NCI-H774 (cell line): ENCODE results near the gene GABRB2.

Experiments
- DNase-seq: peaks from one replicate; lab custom pipeline; 2025; lab: John Stamatoyannopoulos, UW

Gene GABRB2

GRCh38 chr5:161387121-161387520, 159.4 kb downstream of the GABRB2 start:
- DNase-seq: no peak

DNA sequence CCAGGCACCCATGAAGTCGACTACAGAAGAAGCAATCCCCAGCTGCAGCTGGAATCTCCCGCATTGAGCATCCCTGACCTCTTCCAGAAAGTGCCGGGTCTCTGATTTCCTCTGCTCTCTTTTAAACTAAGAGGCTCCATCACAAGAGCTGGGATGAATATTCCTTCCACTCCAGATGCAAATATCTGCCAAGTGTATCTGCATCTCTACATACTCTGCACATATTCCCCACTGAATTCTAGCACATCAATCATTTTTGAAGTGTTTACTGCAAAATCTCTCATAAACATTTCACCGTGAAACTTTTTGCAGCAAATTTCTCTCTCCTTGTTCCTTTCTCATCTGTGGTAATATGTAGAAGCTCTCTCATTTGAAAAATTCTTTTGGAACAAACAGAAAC, 161.5 kb downstream of the GABRB2 start:
- DNase-seq: no peak

- no peak for DNase-seq
Measured at GRCh38 chr5:161382685-161383084, 163.8 kb downstream of the GABRB2 start.

- DNase-seq: no peak
Measured at GRCh38 chr5:161380486-161380885, 166.0 kb downstream of the GABRB2 start.

DNA sequence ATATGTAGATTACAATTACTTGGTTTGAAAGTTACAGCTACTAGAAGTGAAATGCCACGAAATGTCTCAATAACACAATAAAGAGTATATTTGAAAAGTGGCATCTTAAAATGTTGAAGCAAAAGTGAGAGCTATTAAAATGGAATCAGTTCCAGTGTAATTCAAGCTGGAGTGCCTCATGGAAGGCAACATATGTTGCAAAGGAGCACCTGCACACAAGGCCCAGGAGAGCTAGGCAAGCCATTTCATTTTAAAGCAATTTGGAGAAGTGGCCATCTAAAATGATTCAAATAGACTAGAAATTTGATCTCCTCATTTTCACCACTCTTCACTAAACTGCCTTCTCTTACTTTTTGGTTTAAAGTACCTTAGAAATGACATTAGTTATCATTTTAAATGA, 167.8 kb downstream of the GABRB2 start:
- no peak for DNase-seq

GRCh38 chr5:161376034-161376433, 170.5 kb downstream of the GABRB2 start:
- DNase-seq: no peak

GRCh38 chr5:161373345-161373707, 173.2 kb downstream of the GABRB2 start:
- DNase-seq: no peak

GRCh38 chr5:161372682-161373344, 173.7 kb downstream of the GABRB2 start:
- no peak for DNase-seq

- no peak for DNase-seq
Measured at GRCh38 chr5:161369022-161369421, 177.5 kb downstream of the GABRB2 start.

- DNase-seq: no peak
Measured at GRCh38 chr5:161358446-161358845, 188.1 kb downstream of the GABRB2 start.

DNA sequence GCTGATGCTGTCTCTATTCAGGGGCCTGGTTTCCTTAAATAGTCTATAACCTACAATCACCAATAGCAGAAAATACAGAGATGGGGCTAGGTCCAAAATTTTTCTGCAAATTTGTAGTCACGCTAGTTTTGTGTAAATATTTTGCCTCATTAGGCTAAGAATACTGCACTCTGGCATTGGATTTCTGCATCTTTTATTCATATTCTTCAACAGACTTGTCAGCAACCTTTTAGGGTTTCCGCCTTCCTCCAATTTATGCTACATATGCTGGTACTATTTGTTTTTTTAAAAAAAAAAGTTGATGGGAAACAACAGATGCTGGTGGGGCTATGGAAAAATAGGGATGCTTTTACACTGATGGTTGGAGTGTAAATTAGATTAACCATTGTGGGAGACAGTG, 202.3 kb downstream of the GABRB2 start:
- DNase-seq: no peak

GRCh38 chr5:161342886-161343285, 203.6 kb downstream of the GABRB2 start:
- DNase-seq: no peak

DNA sequence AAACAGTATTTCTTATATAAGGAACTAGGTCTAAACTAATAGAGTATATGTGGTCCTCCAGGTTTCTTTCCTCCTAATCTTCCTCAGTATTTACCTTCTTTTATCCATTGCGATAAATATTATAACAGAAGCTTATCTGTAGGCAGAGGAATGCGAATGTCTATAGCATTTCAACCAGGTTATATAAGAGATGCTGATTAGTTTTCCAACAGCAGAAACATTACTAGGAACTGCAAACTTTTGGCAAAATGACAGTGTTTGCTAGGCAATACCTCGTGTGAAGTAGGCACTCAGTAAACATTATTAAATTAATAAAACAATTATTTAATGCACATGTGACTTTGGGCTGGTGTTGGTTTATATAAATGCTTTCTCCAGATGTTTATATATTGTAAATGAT, 206.5 kb downstream of the GABRB2 start:
- DNase-seq: no peak

DNA sequence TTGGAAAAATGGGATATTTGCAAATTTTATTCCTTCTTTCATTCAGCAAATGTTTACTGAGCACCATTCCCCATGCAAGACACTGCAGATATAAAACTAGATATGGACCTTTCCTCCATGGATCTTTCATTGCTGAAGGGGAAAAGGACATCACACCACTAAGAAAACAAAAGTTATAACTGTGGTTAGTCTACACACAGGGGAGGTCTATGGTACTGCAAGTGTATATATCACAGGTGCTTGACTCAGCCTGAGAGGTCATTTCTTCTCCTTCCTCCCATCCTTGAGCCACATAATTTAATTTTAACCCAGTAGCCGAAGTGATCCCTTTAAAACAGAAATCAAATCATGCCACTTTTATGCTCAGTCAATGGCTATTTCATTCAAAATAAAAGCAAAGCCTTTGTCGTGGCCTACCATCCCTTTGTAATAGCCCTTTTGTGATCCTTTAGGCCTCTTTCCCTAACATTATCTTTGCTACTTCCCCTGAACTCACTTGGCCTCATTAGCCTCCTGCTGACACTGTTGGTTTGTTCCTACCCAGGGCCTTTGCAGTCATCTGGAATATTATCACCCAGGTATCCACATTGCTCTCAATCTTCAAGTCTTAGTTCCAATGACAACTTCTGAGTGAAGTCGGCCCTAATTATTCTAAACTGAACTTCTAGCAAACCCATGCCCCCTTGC, 213.2 kb downstream of the GABRB2 start:
- no peak for DNase-seq

DNA sequence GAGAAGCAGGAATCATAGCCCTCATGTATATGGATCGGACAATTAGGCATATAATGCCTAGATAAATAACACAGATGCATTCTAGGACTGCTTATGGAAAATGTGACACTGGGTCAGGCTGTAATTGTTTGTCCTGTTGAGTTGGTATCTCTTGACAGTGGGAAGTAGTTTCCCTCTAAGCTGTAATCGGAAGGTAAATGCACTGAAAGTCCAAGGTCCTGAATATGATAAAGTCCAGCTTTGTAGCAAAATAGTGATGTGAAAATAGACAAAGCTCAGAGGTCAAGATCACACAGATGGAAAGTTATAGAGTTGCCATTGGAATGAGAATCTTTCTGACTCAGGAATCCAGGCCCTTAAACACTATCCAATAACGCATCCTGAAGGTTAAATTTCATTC, 214.2 kb downstream of the GABRB2 start:
- no peak for DNase-seq

- no peak for DNase-seq
Measured at GRCh38 chr5:161314033-161314432, 232.5 kb downstream of the GABRB2 start.

DNA sequence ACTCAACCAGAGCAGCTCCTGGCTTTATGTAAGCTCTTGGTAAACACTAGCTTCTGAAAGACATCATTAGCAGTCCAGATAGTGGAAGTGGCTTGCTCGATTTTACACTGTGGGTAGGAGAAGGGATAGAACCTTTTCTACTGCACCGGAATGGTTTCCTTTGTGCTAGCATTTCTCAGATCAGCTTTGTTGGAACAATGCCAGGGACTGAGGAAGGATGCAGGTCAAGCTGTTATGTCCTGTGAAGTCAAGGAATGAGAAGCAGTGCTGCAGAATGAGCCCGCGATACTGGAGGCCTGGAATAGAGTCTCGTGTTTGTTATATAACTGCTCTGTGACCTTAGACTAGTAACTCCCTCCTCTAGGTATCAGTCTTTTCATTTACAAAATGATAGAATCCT, 233.6 kb downstream of the GABRB2 start:
- DNase-seq: no peak

GRCh38 chr5:161311965-161312364, 234.6 kb downstream of the GABRB2 start:
- DNase-seq: no peak

DNA sequence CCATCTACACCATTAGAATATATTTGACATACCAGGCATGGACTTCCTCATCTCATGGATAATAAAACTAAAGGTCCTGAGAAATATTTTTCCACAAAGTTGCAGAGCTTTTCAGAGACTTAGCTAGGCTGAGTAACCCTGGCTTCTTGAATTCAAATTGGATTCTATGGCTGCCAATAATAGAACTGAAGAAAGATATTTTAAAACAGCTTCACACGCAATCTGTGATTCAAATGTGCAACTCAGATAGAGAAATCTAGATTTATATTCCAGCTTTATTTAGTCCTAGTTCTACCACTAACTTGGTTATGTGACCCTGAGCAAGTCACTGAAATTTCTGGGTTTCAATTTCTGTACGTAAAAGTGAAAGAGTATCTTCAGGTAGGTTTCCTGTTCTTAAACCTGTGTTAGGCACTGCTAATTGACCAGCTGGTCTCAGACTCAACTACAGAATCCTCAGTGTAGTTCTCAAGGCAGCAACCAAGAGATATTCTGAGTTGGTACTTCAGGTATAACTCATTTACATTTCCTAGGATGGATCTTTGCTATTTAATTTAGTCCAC, 235.3 kb downstream of the GABRB2 start:
- no peak for DNase-seq

- no peak for DNase-seq
Measured at GRCh38 chr5:161306351-161306995, 240.1 kb downstream of the GABRB2 start.

GRCh38 chr5:161305601-161306000, 240.9 kb downstream of the GABRB2 start:
- DNase-seq: no peak

DNA sequence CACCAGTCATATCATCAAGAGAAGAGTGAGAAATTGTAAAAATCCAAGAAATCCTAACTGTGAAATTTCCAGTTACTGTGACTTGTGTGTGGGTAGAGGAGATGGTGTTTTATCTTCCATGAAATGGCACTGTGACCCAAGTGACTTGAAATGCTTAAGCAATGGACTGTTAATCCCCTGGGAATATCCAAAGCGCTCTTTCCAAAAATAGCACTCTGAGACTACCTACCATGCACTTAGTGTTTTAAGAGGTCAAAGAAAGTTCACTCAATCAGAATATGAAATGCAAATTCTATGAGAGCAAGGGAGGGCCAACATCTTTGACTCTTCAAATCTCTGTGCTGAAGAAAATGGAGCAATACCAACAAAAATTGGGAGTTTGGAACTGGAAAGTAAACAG, 244.0 kb downstream of the GABRB2 start:
- no peak for DNase-seq

DNA sequence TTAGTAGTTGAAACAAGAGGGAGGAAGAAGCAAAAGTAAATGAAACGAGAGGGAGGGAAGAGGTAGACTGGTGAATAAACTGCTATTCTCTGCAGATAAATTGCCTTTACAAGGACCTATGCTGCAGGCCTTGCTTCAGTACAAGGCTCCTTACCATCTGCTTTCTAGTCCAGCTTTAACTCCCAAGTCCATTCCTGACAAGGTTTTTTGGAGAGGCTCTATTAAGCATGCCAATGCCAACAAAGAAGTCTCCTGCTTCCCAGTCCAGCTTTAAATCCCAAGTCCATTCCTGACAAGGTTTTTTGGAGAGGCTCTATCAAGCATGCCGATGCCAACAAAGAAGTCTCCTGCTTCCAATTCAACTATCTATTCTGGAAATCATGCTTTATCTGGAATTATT, 244.9 kb downstream of the GABRB2 start:
- DNase-seq: no peak
